ENCODE data around the gene TMEM132C.

TMEM132C gene

GRCh38 chr12:128680555-128680954 lies 413.6 kb downstream of the TMEM132C start:
- DNase-seq = no peak

GRCh38 chr12:128682548-128683275 lies 415.7 kb downstream of the TMEM132C start:
- no peak for DNase-seq

GRCh38 chr12:128684352-128684751 lies 417.4 kb downstream of the TMEM132C start:
- DNase-seq = no peak

- DNase-seq = no peak
Observed at GRCh38 chr12:128685903-128686475, 419.0 kb downstream of the TMEM132C start.

- DNase-seq = no peak
Observed at GRCh38 chr12:128687851-128688250, 420.9 kb downstream of the TMEM132C start.

GRCh38 chr12:128690641-128691040 lies 423.7 kb downstream of the TMEM132C start:
- DNase-seq = no peak

GRCh38 chr12:128693115-128693514 lies 426.1 kb downstream of the TMEM132C start:
- no peak for DNase-seq

- DNase-seq = no peak
Observed at GRCh38 chr12:128693771-128694170, 426.8 kb downstream of the TMEM132C start.

GRCh38 chr12:128694445-128694844 lies 427.5 kb downstream of the TMEM132C start:
- DNase-seq = no peak

GRCh38 chr12:128695697-128696096 lies 428.7 kb downstream of the TMEM132C start:
- DNase-seq = no peak

GRCh38 chr12:128698301-128698972 lies 431.5 kb downstream of the TMEM132C start:
- DNase-seq = no peak

- DNase-seq = no peak
Observed at GRCh38 chr12:128699106-128699505, 432.1 kb downstream of the TMEM132C start.

GRCh38 chr12:128702371-128702770 lies 435.4 kb downstream of the TMEM132C start:
- DNase-seq = no peak

- no peak for DNase-seq
Observed at GRCh38 chr12:128705140-128705539, 438.2 kb downstream of the TMEM132C start.

- no peak for DNase-seq
Observed at GRCh38 chr12:128707488-128707887, 440.5 kb downstream of the TMEM132C start.

- no peak for DNase-seq
Observed at GRCh38 chr12:128708789-128709188, 441.8 kb downstream of the TMEM132C start.

- no peak for DNase-seq
Observed at GRCh38 chr12:128709660-128710059, 442.7 kb downstream of the TMEM132C start.

- DNase-seq = no peak
Observed at GRCh38 chr12:128711486-128711885, 444.5 kb downstream of the TMEM132C start.

GRCh38 chr12:128712622-128713021 lies 445.7 kb downstream of the TMEM132C start:
- DNase-seq = no peak

- DNase-seq = no peak
Observed at GRCh38 chr12:128715485-128715884, 448.5 kb downstream of the TMEM132C start.

GRCh38 chr12:128724468-128725046 lies 457.6 kb downstream of the TMEM132C start:
- DNase-seq = no peak

GRCh38 chr12:128726886-128727285 lies 459.9 kb downstream of the TMEM132C start:
- DNase-seq = no peak

GRCh38 chr12:128727461-128727860 lies 460.5 kb downstream of the TMEM132C start:
- no peak for DNase-seq

- no peak for DNase-seq
Observed at GRCh38 chr12:128727999-128728398, 461.0 kb downstream of the TMEM132C start.
